H1 (cell line): ENCODE data around the gene QRICH1. TPM values are rescaled to one million over a fixed set of nuclear protein-coding genes. Genes with fewer than 3 reads are reported as not detected.

ENCODE experiments used
- CTCF ChIA-PET: fragments of 300-600 bp; sonication (Branson Sonifier 250); formaldehyde crosslinking; loops from one replicate; lab custom pipeline; 2021; ENCODE audit not compliant: partially characterized antibody; lab: Charles Lee
- POLR2A ChIA-PET: fragments of 300-600 bp; sonication (Branson Sonifier 250); formaldehyde crosslinking; loops from one replicate; lab custom pipeline; 2021; ENCODE audit warnings: inconsistent platforms; ENCODE audit not compliant: partially characterized antibody; lab: Charles Lee
- DNase-seq, 2 experiments: peaks; one replicate each; pipeline versions ENCODE4 v3.0.0 to v3.0.0-alpha.2; 2010 to 2022; ENCODE audit warnings: low spot score in 2 of 2, low read depth in 1 of 2, mixed read lengths in 1 of 2
- FAIRE-seq: peaks from 2 replicates; lab custom pipeline; 2011; peaks lifted over from hg19 to GRCh38; lab: Jason Lieb, UNC
- H2AFZ ChIP-seq: 2 replicates; pipeline ENCODE4 v1.8.1; 2012; ENCODE audit warnings: low read length, inconsistent platforms
- H2AK5ac ChIP-seq: 2 replicates; pipeline ENCODE4 v1.6.1; 2013; ENCODE audit warnings: low read depth, low read length
- H2BK120ac ChIP-seq: replicated peaks from 2 replicates; pipeline ENCODE3; 2013; ENCODE audit warnings: low read depth, low read length, inconsistent platforms
- H2BK12ac ChIP-seq: 2 replicates; pipeline ENCODE4 v1.6.1; 2013; ENCODE audit warnings: low read depth, low read length
- H2BK15ac ChIP-seq: 2 replicates; pipeline ENCODE4 v1.6.1; 2013; ENCODE audit warnings: low read length
- H2BK20ac ChIP-seq: 2 replicates; pipeline ENCODE4 v1.6.1; 2013; ENCODE audit warnings: low read length
- H2BK5ac ChIP-seq: 2 replicates; pipeline ENCODE4 v1.6.1; 2013; ENCODE audit warnings: low read depth, low read length
- H3K14ac ChIP-seq: 2 replicates; pipeline ENCODE4 v1.6.1; 2013; ENCODE audit warnings: inconsistent platforms; ENCODE audit not compliant: insufficient read length
- H3K18ac ChIP-seq: 2 replicates; pipeline ENCODE4 v1.6.1; 2013; ENCODE audit warnings: low read length; ENCODE audit errors: extremely low read depth
- H3K23ac ChIP-seq: 2 replicates; pipeline ENCODE4 v1.6.1; 2013; ENCODE audit warnings: inconsistent platforms; ENCODE audit not compliant: insufficient read length
- H3K23me2 ChIP-seq: 2 replicates; pipeline ENCODE4 v1.6.1; 2013; ENCODE audit warnings: low read depth, low read length
- H3K27ac ChIP-seq: 2 replicates; pipeline ENCODE4 v1.6.1; 2011; ENCODE audit warnings: low read depth, low read length, inconsistent platforms
- H3K27me3 ChIP-seq, 4 experiments: replicated peaks in 1 of 4; 1 replicate in 1 of 4; 2 replicates in 3 of 4; pipeline versions ENCODE4 v1.6.1 to v1.8.1; 2011 to 2013; ENCODE audit warnings: low read length in 3 of 4, mild to moderate bottlenecking in 3 of 4, inconsistent platforms in 2 of 4, mixed read lengths in 2 of 4, moderate library complexity in 1 of 4; ENCODE audit not compliant: control insufficient read depth in 3 of 4, insufficient read depth in 3 of 4; ENCODE audit errors: extremely low read depth in 1 of 4
- H3K36me3 ChIP-seq, 4 experiments: 2 replicates each; pipeline versions ENCODE4 v1.6.1 to v1.8.1; 2011 to 2013; ENCODE audit warnings: mild to moderate bottlenecking in 4 of 4, low read length in 3 of 4, moderate library complexity in 2 of 4, control low read depth in 1 of 4, inconsistent platforms in 1 of 4; ENCODE audit not compliant: insufficient read depth in 4 of 4, control insufficient read depth in 2 of 4
- H3K4ac ChIP-seq: replicated peaks from 2 replicates; pipeline ENCODE3; 2013; ENCODE audit warnings: low read length, low read depth, mixed read lengths, inconsistent platforms; ENCODE audit not compliant: insufficient read length
- H3K4me1 ChIP-seq, 4 experiments: replicated peaks in 1 of 4; 1 replicate in 1 of 4; 2 replicates in 3 of 4; pipeline versions ENCODE4 v1.6.1 to v1.8.1; 2011 to 2013; ENCODE audit warnings: low read length in 3 of 4, inconsistent platforms in 2 of 4, mixed read lengths in 1 of 4; ENCODE audit not compliant: insufficient read depth in 4 of 4, control insufficient read depth in 3 of 4
- H3K4me2 ChIP-seq, 2 experiments: 2 replicates each; pipeline versions ENCODE4 v1.6.1 to v1.8.1; 2011 to 2013; ENCODE audit warnings: low read depth in 2 of 2, low read length in 2 of 2, control low read depth in 1 of 2, inconsistent platforms in 1 of 2, mild to moderate bottlenecking in 1 of 2; ENCODE audit not compliant: insufficient read depth in 1 of 2
- H3K4me3 ChIP-seq, 4 experiments: fragments of 200-600, 300-600 bp in 1 of 4; sonication (generic), shearing (Covaris generic), sonication (Bioruptor Twin) in 1 of 4; 2 replicates each; pipeline versions ENCODE4 v1.5.1 to v1.8.1; 2011 to 2016; ENCODE audit warnings: low read length in 4 of 4, low read depth in 3 of 4, control low read depth in 2 of 4, inconsistent platforms in 2 of 4, mild to moderate bottlenecking in 2 of 4, mixed read lengths in 1 of 4, moderate library complexity in 1 of 4; ENCODE audit not compliant: insufficient read depth in 2 of 4; ENCODE audit errors: extremely low read depth in 1 of 4
- H3K56ac ChIP-seq: replicated peaks from 2 replicates; pipeline ENCODE3; 2013; ENCODE audit warnings: low read depth, mild to moderate bottlenecking, mixed read lengths, low read length, inconsistent platforms; ENCODE audit not compliant: insufficient read length
- H3K79me1 ChIP-seq: 2 replicates; pipeline ENCODE4 v1.6.1; 2013; ENCODE audit warnings: low read depth, low read length, control low read depth
- H3K79me2 ChIP-seq, 2 experiments: 2 replicates each; pipeline versions ENCODE4 v1.6.1 to v1.8.1; 2012 to 2013; ENCODE audit warnings: low read length in 2 of 2, mild to moderate bottlenecking in 2 of 2, inconsistent platforms in 1 of 2; ENCODE audit not compliant: insufficient read depth in 2 of 2, control insufficient read depth in 1 of 2
- H3K9ac ChIP-seq, 4 experiments: replicated peaks in 1 of 4; 1 replicate in 1 of 4; 2 replicates in 3 of 4; pipeline versions ENCODE4 v1.6.1 to v1.8.1; 2011 to 2013; ENCODE audit warnings: low read depth in 3 of 4, low read length in 3 of 4, control low read depth in 2 of 4, mild to moderate bottlenecking in 2 of 4, moderate library complexity in 2 of 4, inconsistent platforms in 1 of 4; ENCODE audit errors: extremely low read depth in 1 of 4
- H3K9me3 ChIP-seq, 2 experiments: 2 replicates each; pipeline versions ENCODE4 v1.6.1 to v1.8.1; 2012 to 2013; ENCODE audit warnings: mild to moderate bottlenecking in 2 of 2, moderate library complexity in 2 of 2, control low read depth in 1 of 2, inconsistent platforms in 1 of 2, low read depth in 1 of 2, low read length in 1 of 2, mixed read lengths in 1 of 2; ENCODE audit not compliant: insufficient read depth in 2 of 2
- H4K20me1 ChIP-seq, 2 experiments: replicated peaks in 1 of 2; 2 replicates each; pipeline versions ENCODE3 to v1.8.1; 2011 to 2013; ENCODE audit warnings: inconsistent platforms in 2 of 2, low read length in 2 of 2, mild to moderate bottlenecking in 1 of 2; ENCODE audit not compliant: insufficient read depth in 2 of 2, control insufficient read depth in 1 of 2
- H4K5ac ChIP-seq: 2 replicates; pipeline ENCODE4 v1.6.1; 2013; ENCODE audit warnings: low read length, low read depth, mixed read lengths, inconsistent platforms; ENCODE audit not compliant: insufficient read length
- H4K8ac ChIP-seq: 2 replicates; pipeline ENCODE4 v1.8.0; 2013; ENCODE audit warnings: mild to moderate bottlenecking, moderate library complexity, low read length, inconsistent platforms; ENCODE audit not compliant: insufficient read depth; ENCODE audit errors: extremely low read depth
- H4K91ac ChIP-seq: replicated peaks from 2 replicates; pipeline ENCODE3; 2013; ENCODE audit warnings: low read length, mixed read lengths, inconsistent platforms; ENCODE audit not compliant: insufficient read length
- polyA plus RNA-seq, 7 experiments: library from polyadenylated mRNA; depleted of rRNA in 3 of 7; stranded (reverse) in 5 of 7; unstranded in 2 of 7; fragments of >200 nt in 5 of 7; fragments of 200-250 nt in 2 of 7; gene quantifications; 1 replicate in 5 of 7; 2 replicates in 1 of 7; 4 replicates in 1 of 7; pipeline versions ENCODE4 v1.2.1 to v1.2.3, GENCODE V29; 2011 to 2013; ENCODE audit warnings: missing spikeins in 2 of 7, mixed read lengths in 2 of 7
- total RNA-seq: library from RNA; stranded (reverse); fragmentation: NEBNext Ultra II Directional; extraction: Animal tissue kit (Norgen Biotek cat#: 25700); gene quantifications from 2 replicates; pipeline ENCODE4 v1.2.1, GENCODE V29; 2021
- TF ChIP-seq, protein P1 (sequence below): IDR thresholded peaks from 2 replicates; pipeline ENCODE4 v1.6.1; 2012; ENCODE audit warnings: inconsistent platforms

QRICH1 gene
- total and polyA plus RNA-seq, 2 of the 8 experiments (the other 6 are each of a cell fraction or from before 2014, with no cell fraction given) = 128 to 142 TPM

DNA sequence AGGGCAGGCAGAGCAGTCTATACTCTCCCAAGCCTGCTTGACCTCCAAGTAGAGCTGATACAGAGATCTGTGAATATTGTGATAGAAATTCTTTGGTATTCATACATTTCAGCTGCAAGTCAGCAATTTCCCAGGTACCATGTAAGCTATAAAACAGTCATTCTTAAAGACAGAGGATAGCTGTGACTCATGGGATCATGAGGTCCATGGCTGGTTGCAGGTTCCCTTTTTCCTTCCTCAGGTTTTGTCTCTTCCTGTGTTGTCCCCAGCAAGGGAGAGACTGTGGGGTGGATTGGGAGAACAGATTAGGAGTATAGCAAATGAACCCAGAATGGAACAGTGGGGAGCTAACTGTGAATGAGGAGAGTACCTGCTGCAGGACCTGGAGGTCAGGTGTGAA lies 109.2 kb downstream of the QRICH1 start:
- Histone ChIP-seq H3K14ac (no peak overlapping the region), H2AFZ (no peak overlapping the region), H3K4me3 (no peak overlapping the region), H4K8ac (no peak overlapping the region), H3K56ac (no peak overlapping the region), H2BK5ac (no peak overlapping the region), H3K4me2 (no peak overlapping the region), H3K4ac (no peak overlapping the region), H2BK20ac (no peak overlapping the region), H3K9me3 (no peaks in the 10 kb centered on the region), H2BK120ac (no peak overlapping the region), H3K18ac (no peak overlapping the region), H2BK12ac (no peak overlapping the region), H2AK5ac (no peak overlapping the region), H4K5ac (no peak overlapping the region), H3K23ac (no peak overlapping the region), H3K9ac (no peak overlapping the region), H4K91ac (no peak overlapping the region), H3K27me3 (no peaks in the 10 kb centered on the region), H3K27ac (no peak overlapping the region), H2BK15ac (no peak overlapping the region), H3K23me2 (peaks cover 7% of the 10 kb centered on the region; the same call in 1 of the 2 replicates), H3K36me3 (peaks cover 9 to 50% (median 36%) of the 10 kb centered on the region in 4 experiments), H3K4me1 (peaks cover 0 to 7% (median 6%) of the 10 kb centered on the region in 4 experiments; a peak in 3 of 7 replicates), H3K79me1 (peaks cover 2% of the 10 kb centered on the region; the same call in 1 of the 2 replicates), H4K20me1 (peaks cover 3 to 11% of the 10 kb centered on the region in 2 experiments), H3K79me2 (peaks cover 0 to 5% of the 10 kb centered on the region in 2 experiments; a peak in 1 of 4 replicates)
- no peak for FAIRE-seq
- POLR2A ChIA-PET = interaction anchor here (1.0 to 38.8 kb wide), 5 partner anchors 10 to 175 kb away, joined by 3 to 1518 read pairs (median 7); partner anchors contain the start of genes DALRD3, IMPDH2, NDUFAF3 and WDR6
- DNase-seq = no peak
- CTCF ChIA-PET = interaction anchor here (0.5 to 19.9 kb wide), 6 partner anchors 9 to 110 kb away, joined by 3 to 467 read pairs (median 3); partner anchors contain the start of genes DALRD3, NDUFAF3 and WDR6
- TF ChIP-seq, protein P1, sequence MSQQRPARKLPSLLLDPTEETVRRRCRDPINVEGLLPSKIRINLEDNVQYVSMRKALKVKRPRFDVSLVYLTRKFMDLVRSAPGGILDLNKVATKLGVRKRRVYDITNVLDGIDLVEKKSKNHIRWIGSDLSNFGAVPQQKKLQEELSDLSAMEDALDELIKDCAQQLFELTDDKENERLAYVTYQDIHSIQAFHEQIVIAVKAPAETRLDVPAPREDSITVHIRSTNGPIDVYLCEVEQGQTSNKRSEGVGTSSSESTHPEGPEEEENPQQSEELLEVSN = no peak
